Measurements from ENCODE around the gene TCF7L2. TPM values are rescaled to one million over a fixed set of nuclear protein-coding genes. Genes with fewer than 3 reads are reported as not detected.

TCF7L2 gene
- total and polyA plus RNA-seq, 9 of the 15 experiments (the other 6 are each of a cell fraction or from before 2014, with no cell fraction given) = 0.32 to 2.8 (median 0.92) TPM

DNA sequence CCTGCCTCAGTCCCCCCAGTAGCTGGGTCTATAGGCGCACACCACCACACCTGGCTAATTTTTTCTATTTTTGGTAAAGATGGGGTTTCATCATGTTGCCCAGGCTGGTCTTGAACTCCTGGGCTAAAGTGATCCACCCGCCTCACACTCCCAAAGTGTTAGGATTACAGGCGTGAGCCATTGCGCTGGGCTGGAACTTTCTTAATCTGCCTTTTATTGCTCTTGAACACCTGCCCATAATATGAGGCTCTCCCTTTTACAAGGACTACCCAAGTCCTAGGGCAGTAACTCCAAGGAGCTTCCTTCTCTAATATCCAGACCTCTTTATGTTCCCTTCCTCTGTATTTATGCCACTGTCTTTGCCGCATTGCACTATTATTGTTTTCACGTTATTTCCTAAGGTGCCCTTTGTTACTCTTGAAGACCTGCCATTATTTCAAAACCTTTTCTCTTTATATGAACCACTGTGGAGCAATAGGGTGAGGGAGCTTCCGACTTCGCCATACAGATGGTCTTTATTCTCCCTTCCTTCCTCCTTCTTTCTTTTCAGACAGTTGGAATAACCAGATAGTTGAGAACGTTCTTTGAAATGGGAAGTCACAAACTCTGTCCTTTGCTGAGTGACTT is 36.3 kb upstream of the TCF7L2 start (continued):
- TF ChIP-seq, protein P1, sequence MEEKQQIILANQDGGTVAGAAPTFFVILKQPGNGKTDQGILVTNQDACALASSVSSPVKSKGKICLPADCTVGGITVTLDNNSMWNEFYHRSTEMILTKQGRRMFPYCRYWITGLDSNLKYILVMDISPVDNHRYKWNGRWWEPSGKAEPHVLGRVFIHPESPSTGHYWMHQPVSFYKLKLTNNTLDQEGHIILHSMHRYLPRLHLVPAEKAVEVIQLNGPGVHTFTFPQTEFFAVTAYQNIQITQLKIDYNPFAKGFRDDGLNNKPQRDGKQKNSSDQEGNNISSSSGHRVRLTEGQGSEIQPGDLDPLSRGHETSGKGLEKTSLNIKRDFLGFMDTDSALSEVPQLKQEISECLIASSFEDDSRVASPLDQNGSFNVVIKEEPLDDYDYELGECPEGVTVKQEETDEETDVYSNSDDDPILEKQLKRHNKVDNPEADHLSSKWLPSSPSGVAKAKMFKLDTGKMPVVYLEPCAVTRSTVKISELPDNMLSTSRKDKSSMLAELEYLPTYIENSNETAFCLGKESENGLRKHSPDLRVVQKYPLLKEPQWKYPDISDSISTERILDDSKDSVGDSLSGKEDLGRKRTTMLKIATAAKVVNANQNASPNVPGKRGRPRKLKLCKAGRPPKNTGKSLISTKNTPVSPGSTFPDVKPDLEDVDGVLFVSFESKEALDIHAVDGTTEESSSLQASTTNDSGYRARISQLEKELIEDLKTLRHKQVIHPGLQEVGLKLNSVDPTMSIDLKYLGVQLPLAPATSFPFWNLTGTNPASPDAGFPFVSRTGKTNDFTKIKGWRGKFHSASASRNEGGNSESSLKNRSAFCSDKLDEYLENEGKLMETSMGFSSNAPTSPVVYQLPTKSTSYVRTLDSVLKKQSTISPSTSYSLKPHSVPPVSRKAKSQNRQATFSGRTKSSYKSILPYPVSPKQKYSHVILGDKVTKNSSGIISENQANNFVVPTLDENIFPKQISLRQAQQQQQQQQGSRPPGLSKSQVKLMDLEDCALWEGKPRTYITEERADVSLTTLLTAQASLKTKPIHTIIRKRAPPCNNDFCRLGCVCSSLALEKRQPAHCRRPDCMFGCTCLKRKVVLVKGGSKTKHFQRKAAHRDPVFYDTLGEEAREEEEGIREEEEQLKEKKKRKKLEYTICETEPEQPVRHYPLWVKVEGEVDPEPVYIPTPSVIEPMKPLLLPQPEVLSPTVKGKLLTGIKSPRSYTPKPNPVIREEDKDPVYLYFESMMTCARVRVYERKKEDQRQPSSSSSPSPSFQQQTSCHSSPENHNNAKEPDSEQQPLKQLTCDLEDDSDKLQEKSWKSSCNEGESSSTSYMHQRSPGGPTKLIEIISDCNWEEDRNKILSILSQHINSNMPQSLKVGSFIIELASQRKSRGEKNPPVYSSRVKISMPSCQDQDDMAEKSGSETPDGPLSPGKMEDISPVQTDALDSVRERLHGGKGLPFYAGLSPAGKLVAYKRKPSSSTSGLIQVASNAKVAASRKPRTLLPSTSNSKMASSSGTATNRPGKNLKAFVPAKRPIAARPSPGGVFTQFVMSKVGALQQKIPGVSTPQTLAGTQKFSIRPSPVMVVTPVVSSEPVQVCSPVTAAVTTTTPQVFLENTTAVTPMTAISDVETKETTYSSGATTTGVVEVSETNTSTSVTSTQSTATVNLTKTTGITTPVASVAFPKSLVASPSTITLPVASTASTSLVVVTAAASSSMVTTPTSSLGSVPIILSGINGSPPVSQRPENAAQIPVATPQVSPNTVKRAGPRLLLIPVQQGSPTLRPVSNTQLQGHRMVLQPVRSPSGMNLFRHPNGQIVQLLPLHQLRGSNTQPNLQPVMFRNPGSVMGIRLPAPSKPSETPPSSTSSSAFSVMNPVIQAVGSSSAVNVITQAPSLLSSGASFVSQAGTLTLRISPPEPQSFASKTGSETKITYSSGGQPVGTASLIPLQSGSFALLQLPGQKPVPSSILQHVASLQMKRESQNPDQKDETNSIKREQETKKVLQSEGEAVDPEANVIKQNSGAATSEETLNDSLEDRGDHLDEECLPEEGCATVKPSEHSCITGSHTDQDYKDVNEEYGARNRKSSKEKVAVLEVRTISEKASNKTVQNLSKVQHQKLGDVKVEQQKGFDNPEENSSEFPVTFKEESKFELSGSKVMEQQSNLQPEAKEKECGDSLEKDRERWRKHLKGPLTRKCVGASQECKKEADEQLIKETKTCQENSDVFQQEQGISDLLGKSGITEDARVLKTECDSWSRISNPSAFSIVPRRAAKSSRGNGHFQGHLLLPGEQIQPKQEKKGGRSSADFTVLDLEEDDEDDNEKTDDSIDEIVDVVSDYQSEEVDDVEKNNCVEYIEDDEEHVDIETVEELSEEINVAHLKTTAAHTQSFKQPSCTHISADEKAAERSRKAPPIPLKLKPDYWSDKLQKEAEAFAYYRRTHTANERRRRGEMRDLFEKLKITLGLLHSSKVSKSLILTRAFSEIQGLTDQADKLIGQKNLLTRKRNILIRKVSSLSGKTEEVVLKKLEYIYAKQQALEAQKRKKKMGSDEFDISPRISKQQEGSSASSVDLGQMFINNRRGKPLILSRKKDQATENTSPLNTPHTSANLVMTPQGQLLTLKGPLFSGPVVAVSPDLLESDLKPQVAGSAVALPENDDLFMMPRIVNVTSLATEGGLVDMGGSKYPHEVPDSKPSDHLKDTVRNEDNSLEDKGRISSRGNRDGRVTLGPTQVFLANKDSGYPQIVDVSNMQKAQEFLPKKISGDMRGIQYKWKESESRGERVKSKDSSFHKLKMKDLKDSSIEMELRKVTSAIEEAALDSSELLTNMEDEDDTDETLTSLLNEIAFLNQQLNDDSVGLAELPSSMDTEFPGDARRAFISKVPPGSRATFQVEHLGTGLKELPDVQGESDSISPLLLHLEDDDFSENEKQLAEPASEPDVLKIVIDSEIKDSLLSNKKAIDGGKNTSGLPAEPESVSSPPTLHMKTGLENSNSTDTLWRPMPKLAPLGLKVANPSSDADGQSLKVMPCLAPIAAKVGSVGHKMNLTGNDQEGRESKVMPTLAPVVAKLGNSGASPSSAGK (IDR thresholded peaks at IDR 0.05) = no peak
- TF ChIP-seq, protein P2, sequence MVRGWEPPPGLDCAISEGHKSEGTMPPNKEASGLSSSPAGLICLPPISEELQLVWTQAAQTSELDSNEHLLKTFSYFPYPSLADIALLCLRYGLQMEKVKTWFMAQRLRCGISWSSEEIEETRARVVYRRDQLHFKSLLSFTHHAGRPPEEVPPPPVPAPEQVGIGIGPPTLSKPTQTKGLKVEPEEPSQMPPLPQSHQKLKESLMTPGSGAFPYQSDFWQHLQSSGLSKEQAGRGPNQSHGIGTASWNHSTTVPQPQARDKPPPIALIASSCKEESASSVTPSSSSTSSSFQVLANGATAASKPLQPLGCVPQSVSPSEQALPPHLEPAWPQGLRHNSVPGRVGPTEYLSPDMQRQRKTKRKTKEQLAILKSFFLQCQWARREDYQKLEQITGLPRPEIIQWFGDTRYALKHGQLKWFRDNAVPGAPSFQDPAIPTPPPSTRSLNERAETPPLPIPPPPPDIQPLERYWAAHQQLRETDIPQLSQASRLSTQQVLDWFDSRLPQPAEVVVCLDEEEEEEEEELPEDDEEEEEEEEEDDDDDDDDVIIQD (CRISPR knock-in tag; IDR thresholded peaks at IDR 0.05) = no peak
